Tibial artery (tissue), 4 donors: ENCODE data around the gene MICAL2.

Experiments
- DNase-seq, 2 donors: peaks; one replicate each; pipeline ENCODE4 v3.0.0-alpha.2; 2019
- H3K27ac ChIP-seq, 2 donors: fragments of 200-600 bp; sonication (generic) in 1 of 2; 1 replicate in 1 of 2; 2 replicates in 1 of 2; pipeline ENCODE4 v1.5.1; 2018 to 2019; ENCODE audit warnings: mild to moderate bottlenecking in 1 of 2
- H3K27me3 ChIP-seq, 2 donors: fragments of 200-600 bp; sonication (generic) in 1 of 2; one replicate each; pipeline versions ENCODE4 v1.5.1 to v1.6.0; 2016 to 2019
- H3K36me3 ChIP-seq, 3 donors: fragments of 200-600 bp; sonication (generic) in 2 of 3; one replicate each; pipeline ENCODE4 v1.5.1; 2016 to 2019; ENCODE audit warnings: mild to moderate bottlenecking in 2 of 3
- H3K4me1 ChIP-seq, 4 donors: fragments of 200-600 bp; sonication (generic) in 2 of 4; 1 replicate in 3 of 4; 2 replicates in 1 of 4; pipeline ENCODE4 v1.5.1; 2016 to 2019
- H3K4me3 ChIP-seq, 2 donors: fragments of 200-600 bp; sonication (generic) in 1 of 2; 1 replicate in 1 of 2; 2 replicates in 1 of 2; pipeline ENCODE4 v1.5.1; 2018 to 2019; ENCODE audit warnings: mild to moderate bottlenecking in 2 of 2
- H3K9me3 ChIP-seq, 3 donors: fragments of 200-600 bp; sonication (generic) in 1 of 3; one replicate each; pipeline ENCODE4 v1.5.1; 2016 to 2019
- CTCF ChIP-seq, 2 experiments: fragments of 200-600 bp in 1 of 2; fragments of 450-650 bp in 1 of 2; IDR thresholded peaks; one replicate each; pipeline ENCODE4 v1.5.1; 2017 to 2019; ENCODE audit warnings: antibody characterized with exemption in 2 of 2, mild to moderate bottlenecking in 1 of 2, moderate library complexity in 1 of 2
- intact Hi-C: fragments of 100-400 bp; cut with DNase I; formaldehyde crosslinking; loops from one replicate; pipeline ENCODE4 v1.15.0; 2023; ENCODE audit warnings: low total_unique reads

The MICAL2 gene

GRCh38 chr11:12135185-12135584 lies 24.8 kb downstream of the MICAL2 start:
- Histone ChIP-seq H3K4me3 (no peak overlapping the region), H3K9me3 (no peaks in the 10 kb centered on the region), H3K27ac (peak overlapping the region; percentile 88 to 89), H3K27me3 (no peaks in the 10 kb centered on the region), H3K4me1 (peaks cover 0 to 97% (median 78%) of the 10 kb centered on the region in 4 donors), H3K36me3 (no peaks in the 10 kb centered on the region)
- intact Hi-C loops = no loop called here
- DNase-seq = no peak
- TF ChIP-seq CTCF (IDR thresholded peaks at IDR 0.05) = no peak

- DNase-seq = no peak
- Histone ChIP-seq H3K4me3 (no peak overlapping the region), H3K9me3 (no peaks in the 10 kb centered on the region), H3K4me1 (peaks cover 0 to 100% (median 84%) of the 10 kb centered on the region in 4 donors), H3K27ac (peak overlapping the region; percentile 88 to 89), H3K36me3 (no peaks in the 10 kb centered on the region), H3K27me3 (no peaks in the 10 kb centered on the region)
- no peak for TF ChIP-seq CTCF (IDR thresholded peaks at IDR 0.05)
- intact Hi-C loops = no loop called here
Measured at GRCh38 chr11:12137005-12137690, 26.8 kb downstream of the MICAL2 start.

GRCh38 chr11:12137938-12138731 lies 27.7 kb downstream of the MICAL2 start:
- Histone ChIP-seq H3K9me3 (no peaks in the 10 kb centered on the region), H3K27ac (peak overlapping the region; percentile 88 to 89), H3K4me1 (peaks cover 0 to 100% (median 87%) of the 10 kb centered on the region in 4 donors), H3K4me3 (no peak overlapping the region), H3K36me3 (no peaks in the 10 kb centered on the region), H3K27me3 (no peaks in the 10 kb centered on the region)
- peak in 1 of 2 donors; percentile 71 for DNase-seq
- TF ChIP-seq CTCF (IDR thresholded peaks at IDR 0.05) = peak in 1 of 2 experiments; percentile 5
- intact Hi-C loops = no loop called here

- no peak for TF ChIP-seq CTCF (IDR thresholded peaks at IDR 0.05)
- DNase-seq = peak; percentile 40 to 75
- H3K4me1 ChIP-seq = peaks cover 0 to 100% (median 93%) of the 10 kb centered on the region in 4 donors
- H3K36me3 ChIP-seq = no peaks in the 10 kb centered on the region
- no peak overlapping the region for H3K4me3 ChIP-seq
- intact Hi-C loops = no loop called here
- peak overlapping the region; percentile 88 to 89 for H3K27ac ChIP-seq
- H3K27me3 ChIP-seq = no peaks in the 10 kb centered on the region
- no peaks in the 10 kb centered on the region for H3K9me3 ChIP-seq
Measured at GRCh38 chr11:12139144-12139881, 28.9 kb downstream of the MICAL2 start.

- TF ChIP-seq CTCF (IDR thresholded peaks at IDR 0.05) = no peak
- intact Hi-C loops = no loop called here
- no peaks in the 10 kb centered on the region for H3K36me3 ChIP-seq
- no peak overlapping the region for H3K4me3 ChIP-seq
- DNase-seq = no peak
- peaks cover 0 to 100% (median 95%) of the 10 kb centered on the region in 4 donors for H3K4me1 ChIP-seq
- H3K9me3 ChIP-seq = no peaks in the 10 kb centered on the region
- no peaks in the 10 kb centered on the region for H3K27me3 ChIP-seq
- H3K27ac ChIP-seq = peak overlapping the region; percentile 88 to 89
Measured at GRCh38 chr11:12140186-12140793, 29.9 kb downstream of the MICAL2 start.
